ENCODE measurements around the gene KANK3.
"Not testable (repeated sequence)": the region's sequence is repeated elsewhere in the genome, so short reads cannot be mapped to it uniquely, and the experiment has no call there.

Gene KANK3

DNA sequence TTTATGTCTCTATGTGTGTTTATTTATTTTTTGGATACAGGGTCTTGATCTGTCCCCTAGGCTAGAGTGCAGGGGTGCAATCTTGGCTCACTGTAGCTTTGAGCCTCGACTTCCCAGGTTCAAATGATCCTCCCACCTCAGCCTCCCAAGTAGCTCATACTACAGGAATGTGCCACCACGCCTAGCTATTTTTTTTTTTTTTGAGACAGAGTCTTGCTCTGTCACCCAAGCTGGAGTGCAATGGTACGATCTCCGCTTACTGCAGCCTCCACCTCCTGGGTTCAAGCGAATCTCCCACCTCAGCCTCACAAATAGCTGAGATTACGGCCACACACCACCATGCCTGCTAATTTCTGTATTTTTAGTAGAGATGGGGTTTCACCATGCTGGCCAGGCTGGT is 15.9 kb upstream of the KANK3 start:
- H3K4me1 ChIP-seq (ENCODE audit: insufficient read depth, low read length, poor library complexity, severe bottlenecking): peaks cover 9% of the 10 kb centered on the region
- H3K36me3 ChIP-seq (ENCODE audit: insufficient read depth, low read length): no peaks in the 10 kb centered on the region
- no peaks in the 10 kb centered on the region for H3F3A ChIP-seq (ENCODE audit: low read depth)
- H4K20me1 ChIP-seq (ENCODE audit: insufficient read depth, low read length, poor library complexity, severe bottlenecking): no peaks in the 10 kb centered on the region
- no peaks in the 10 kb centered on the region for H3K27me3 ChIP-seq (ENCODE audit: insufficient read depth, low read length, poor library complexity, severe bottlenecking)
- no peak overlapping the region for H3K4me3 ChIP-seq (ENCODE audit: low read length, poor library complexity, severe bottlenecking)
- TF ChIP-seq EZH2phosphoT487 (IDR thresholded peaks at IDR 0.05; ENCODE audit: borderline replicate concordance): no peak
- TF ChIP-seq, protein P1, sequence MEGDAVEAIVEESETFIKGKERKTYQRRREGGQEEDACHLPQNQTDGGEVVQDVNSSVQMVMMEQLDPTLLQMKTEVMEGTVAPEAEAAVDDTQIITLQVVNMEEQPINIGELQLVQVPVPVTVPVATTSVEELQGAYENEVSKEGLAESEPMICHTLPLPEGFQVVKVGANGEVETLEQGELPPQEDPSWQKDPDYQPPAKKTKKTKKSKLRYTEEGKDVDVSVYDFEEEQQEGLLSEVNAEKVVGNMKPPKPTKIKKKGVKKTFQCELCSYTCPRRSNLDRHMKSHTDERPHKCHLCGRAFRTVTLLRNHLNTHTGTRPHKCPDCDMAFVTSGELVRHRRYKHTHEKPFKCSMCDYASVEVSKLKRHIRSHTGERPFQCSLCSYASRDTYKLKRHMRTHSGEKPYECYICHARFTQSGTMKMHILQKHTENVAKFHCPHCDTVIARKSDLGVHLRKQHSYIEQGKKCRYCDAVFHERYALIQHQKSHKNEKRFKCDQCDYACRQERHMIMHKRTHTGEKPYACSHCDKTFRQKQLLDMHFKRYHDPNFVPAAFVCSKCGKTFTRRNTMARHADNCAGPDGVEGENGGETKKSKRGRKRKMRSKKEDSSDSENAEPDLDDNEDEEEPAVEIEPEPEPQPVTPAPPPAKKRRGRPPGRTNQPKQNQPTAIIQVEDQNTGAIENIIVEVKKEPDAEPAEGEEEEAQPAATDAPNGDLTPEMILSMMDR (conservative IDR thresholded peaks at IDR 0.05; ENCODE audit: low read length): no peak
- no peaks in the 10 kb centered on the region for H3K79me2 ChIP-seq (ENCODE audit: insufficient read depth, low read length)
- no peak overlapping the region for H3K9ac ChIP-seq (ENCODE audit: low read depth, low read length, poor library complexity, severe bottlenecking)
- no peaks in the 10 kb centered on the region for H3K9me2 ChIP-seq (replicated peaks; ENCODE audit: low read depth, low read length)
- H3K9me3 ChIP-seq (ENCODE audit: insufficient read depth, low read depth, low read length): no peaks in the 10 kb centered on the region
- no peak overlapping the region for H2AFZ ChIP-seq (ENCODE audit: low read length)
- no peak overlapping the region for H3K4me2 ChIP-seq (ENCODE audit: low read depth, low read length, poor library complexity, severe bottlenecking)

GRCh38 chr19:8357007-8357521 is 14.0 kb upstream of the KANK3 start:
- Histone ChIP-seq H3K9me2 (replicated peaks; ENCODE audit: low read depth, low read length) (no peaks in the 10 kb centered on the region), H3K4me3 (ENCODE audit: low read length, poor library complexity, severe bottlenecking) (no peak overlapping the region)
- TF ChIP-seq, protein P1 (conservative IDR thresholded peaks at IDR 0.05; ENCODE audit: low read length): no peak
- TF ChIP-seq EZH2phosphoT487 (IDR thresholded peaks at IDR 0.05; ENCODE audit: borderline replicate concordance): no peak

GRCh38 chr19:8355631-8356402 is 12.8 kb upstream of the KANK3 start:
- Histone ChIP-seq H3F3A (ENCODE audit: low read depth) (no peaks in the 10 kb centered on the region), H3K79me2 (ENCODE audit: insufficient read depth, low read length) (no peaks in the 10 kb centered on the region), H3K9me2 (replicated peaks; ENCODE audit: low read depth, low read length) (no peaks in the 10 kb centered on the region), H3K4me1 (ENCODE audit: insufficient read depth, low read length, poor library complexity, severe bottlenecking) (peaks cover 9% of the 10 kb centered on the region), H3K4me2 (ENCODE audit: low read depth, low read length, poor library complexity, severe bottlenecking) (no peak overlapping the region), H3K36me3 (ENCODE audit: insufficient read depth, low read length) (no peaks in the 10 kb centered on the region), H3K9ac (ENCODE audit: low read depth, low read length, poor library complexity, severe bottlenecking) (no peak overlapping the region), H4K20me1 (ENCODE audit: insufficient read depth, low read length, poor library complexity, severe bottlenecking) (no peaks in the 10 kb centered on the region), H3K4me3 (ENCODE audit: low read length, poor library complexity, severe bottlenecking) (no peak overlapping the region), H3K9me3 (ENCODE audit: insufficient read depth, low read depth, low read length) (no peaks in the 10 kb centered on the region), H2AFZ (ENCODE audit: low read length) (no peak overlapping the region), H3K27me3 (ENCODE audit: insufficient read depth, low read length, poor library complexity, severe bottlenecking) (no peaks in the 10 kb centered on the region)
- TF ChIP-seq, protein P1 (conservative IDR thresholded peaks at IDR 0.05; ENCODE audit: low read length): no peak
- TF ChIP-seq EZH2phosphoT487 (IDR thresholded peaks at IDR 0.05; ENCODE audit: borderline replicate concordance): no peak

More at GRCh38 chr19:8357007-8357521, 14.0 kb upstream of the KANK3 start:
- H3F3A ChIP-seq (ENCODE audit: low read depth): no peaks in the 10 kb centered on the region
- H4K20me1 ChIP-seq (ENCODE audit: insufficient read depth, low read length, poor library complexity, severe bottlenecking): no peaks in the 10 kb centered on the region
- peaks cover 9% of the 10 kb centered on the region for H3K4me1 ChIP-seq (ENCODE audit: insufficient read depth, low read length, poor library complexity, severe bottlenecking)
- no peaks in the 10 kb centered on the region for H3K36me3 ChIP-seq (ENCODE audit: insufficient read depth, low read length)
- no peaks in the 10 kb centered on the region for H3K79me2 ChIP-seq (ENCODE audit: insufficient read depth, low read length)
- H3K27me3 ChIP-seq (ENCODE audit: insufficient read depth, low read length, poor library complexity, severe bottlenecking): no peaks in the 10 kb centered on the region
- H3K4me2 ChIP-seq (ENCODE audit: low read depth, low read length, poor library complexity, severe bottlenecking): no peak overlapping the region
- H3K9ac ChIP-seq (ENCODE audit: low read depth, low read length, poor library complexity, severe bottlenecking): no peak overlapping the region
- H3K9me3 ChIP-seq (ENCODE audit: insufficient read depth, low read depth, low read length): no peaks in the 10 kb centered on the region
- no peak overlapping the region for H2AFZ ChIP-seq (ENCODE audit: low read length)

- H2AFZ ChIP-seq (ENCODE audit: low read length): not testable (repeated sequence)
These were observed 9.8 kb upstream of the KANK3 start for GRCh38 chr19:8352845-8353244.

More at GRCh38 chr19:8352845-8353244, 9.8 kb upstream of the KANK3 start:
- H3K27me3 ChIP-seq (ENCODE audit: insufficient read depth, low read length, poor library complexity, severe bottlenecking); H3F3A ChIP-seq (ENCODE audit: low read depth); H3K4me2 ChIP-seq (ENCODE audit: low read depth, low read length, poor library complexity, severe bottlenecking); H3K4me1 ChIP-seq (ENCODE audit: insufficient read depth, low read length, poor library complexity, severe bottlenecking); H3K9me3 ChIP-seq (ENCODE audit: insufficient read depth, low read depth, low read length); H3K9me2 ChIP-seq (replicated peaks; ENCODE audit: low read depth, low read length); H4K20me1 ChIP-seq (ENCODE audit: insufficient read depth, low read length, poor library complexity, severe bottlenecking); H3K36me3 ChIP-seq (ENCODE audit: insufficient read depth, low read length); H3K79me2 ChIP-seq (ENCODE audit: insufficient read depth, low read length); H3K9ac ChIP-seq (ENCODE audit: low read depth, low read length, poor library complexity, severe bottlenecking); H3K4me3 ChIP-seq (ENCODE audit: low read length, poor library complexity, severe bottlenecking): not testable (repeated sequence)

Data from Loucy (cell line).